Cardiac septum (tissue), 1 donor: ENCODE data around the gene UPF1. TPM values are rescaled to one million over a fixed set of nuclear protein-coding genes. Genes with fewer than 3 reads are reported as not detected.
"Not testable (repeated sequence)": the region's sequence is repeated elsewhere in the genome, so short reads cannot be mapped to it uniquely, and the experiment has no call there.

Source experiments
- DNase-seq: peaks from one replicate; pipeline ENCODE4 v3.0.0-alpha.2; 2020; ENCODE audit warnings: low spot score
- intact Hi-C: fragments of 100-400 bp; cut with DNase I; formaldehyde crosslinking; loops from one replicate; pipeline ENCODE4 v1.14.0; 2022
- total RNA-seq: library from RNA; stranded (reverse); fragmentation: NEBNext Ultra II Directional; extraction: Animal tissue kit (Norgen Biotek cat#: 25700); gene quantifications from one replicate; pipeline ENCODE4 v1.2.1, GENCODE V29; 2021
- donor health status: DM: no; HTN: no; CAD: no.

UPF1 gene
- total RNA-seq, 1 donor from 2014 or later, result 40.2 TPM

- intact Hi-C loops, result no loop called here
- no peak for DNase-seq
These were observed 73.9 kb downstream of the UPF1 start for GRCh38 chr19:18905513-18906236.

GRCh38 chr19:18906605-18907519, 75.1 kb downstream of the UPF1 start:
- DNase-seq, result no peak
- intact Hi-C loops, result no loop called here

GRCh38 chr19:18908917-18909619, 77.3 kb downstream of the UPF1 start:
- intact Hi-C loops, result no loop called here
- no peak for DNase-seq

GRCh38 chr19:18910010-18910409, 78.3 kb downstream of the UPF1 start:
- no peak for DNase-seq
- intact Hi-C loops, result no loop called here

GRCh38 chr19:18910801-18911436, 79.2 kb downstream of the UPF1 start:
- intact Hi-C loops, result no loop called here
- no peak for DNase-seq

- intact Hi-C loops, result no loop called here
- no peak for DNase-seq
These were observed 81.2 kb downstream of the UPF1 start for GRCh38 chr19:18912933-18913332.

GRCh38 chr19:18913466-18913865, 81.7 kb downstream of the UPF1 start:
- intact Hi-C loops, result no loop called here

GRCh38 chr19:18915639-18916038, 83.9 kb downstream of the UPF1 start:
- DNase-seq, result no peak
- intact Hi-C loops, result loop anchor here (5.0 kb wide), 2 partner anchors 117 to 343 kb away; partner anchors contain the start of genes ARMC6, SUGP2 and UBA52

More at GRCh38 chr19:18913466-18913865, 81.7 kb downstream of the UPF1 start:
- DNase-seq, result no peak

- intact Hi-C loops, result loop anchor here (5.0 kb wide), 2 partner anchors 115 to 345 kb away; partner anchors contain the start of genes ARMC6, SUGP2 and UBA52
- not testable (repeated sequence) for DNase-seq
These were observed 85.8 kb downstream of the UPF1 start for GRCh38 chr19:18917593-18917992.

Other genes with a start within 250 kb of the UPF1 start
- 58.9 TPM for gene REX1BD, start 243.2 kb upstream of the UPF1 start, total RNA-seq
- gene CRLF1, start 225.2 kb upstream of the UPF1 start, total RNA-seq, result 29.6 TPM
- gene TMEM59L, start 219.1 kb upstream of the UPF1 start, total RNA-seq, result 3.0 TPM
- 5.4 TPM for gene KLHL26, start 194.9 kb upstream of the UPF1 start, total RNA-seq
- 8.8 TPM for gene CRTC1, start 148.3 kb upstream of the UPF1 start, total RNA-seq
- gene COMP, start 40.7 kb upstream of the UPF1 start, total RNA-seq, result 31.8 TPM
- gene CERS1, start 64.2 kb downstream of the UPF1 start, total RNA-seq, result 1.8 TPM
- 133 TPM for gene COPE, start 87.4 kb downstream of the UPF1 start, total RNA-seq
- gene DDX49, start 87.8 kb downstream of the UPF1 start, total RNA-seq, result 22.9 TPM
- 15.6 TPM for gene HOMER3, start 109.3 kb downstream of the UPF1 start, total RNA-seq
- 60.4 TPM for gene SUGP2, start 201.6 kb downstream of the UPF1 start, total RNA-seq
- 15.9 TPM for gene ARMC6, start 201.6 kb downstream of the UPF1 start, total RNA-seq
- 14.9 TPM for gene SLC25A42, start 232.0 kb downstream of the UPF1 start, total RNA-seq